ENCODE data around the gene SETBP1. TPM values are rescaled to one million over a fixed set of nuclear protein-coding genes. Genes with fewer than 3 reads are reported as not detected.

SETBP1 gene
- total RNA-seq, 1 donor from 2014 or later, result 39.5 TPM

GRCh38 chr18:45040879-45041278, 360.2 kb downstream of the SETBP1 start:
- H3K27me3 ChIP-seq, result no peaks in the 10 kb centered on the region
- no peaks in the 10 kb centered on the region for H3K9me3 ChIP-seq
- no peak for DNase-seq
- H3K27ac ChIP-seq, result no peak overlapping the region
- ATAC-seq, result no peak
- no peaks in the 10 kb centered on the region for H3K4me1 ChIP-seq
- TF ChIP-seq, protein P1, sequence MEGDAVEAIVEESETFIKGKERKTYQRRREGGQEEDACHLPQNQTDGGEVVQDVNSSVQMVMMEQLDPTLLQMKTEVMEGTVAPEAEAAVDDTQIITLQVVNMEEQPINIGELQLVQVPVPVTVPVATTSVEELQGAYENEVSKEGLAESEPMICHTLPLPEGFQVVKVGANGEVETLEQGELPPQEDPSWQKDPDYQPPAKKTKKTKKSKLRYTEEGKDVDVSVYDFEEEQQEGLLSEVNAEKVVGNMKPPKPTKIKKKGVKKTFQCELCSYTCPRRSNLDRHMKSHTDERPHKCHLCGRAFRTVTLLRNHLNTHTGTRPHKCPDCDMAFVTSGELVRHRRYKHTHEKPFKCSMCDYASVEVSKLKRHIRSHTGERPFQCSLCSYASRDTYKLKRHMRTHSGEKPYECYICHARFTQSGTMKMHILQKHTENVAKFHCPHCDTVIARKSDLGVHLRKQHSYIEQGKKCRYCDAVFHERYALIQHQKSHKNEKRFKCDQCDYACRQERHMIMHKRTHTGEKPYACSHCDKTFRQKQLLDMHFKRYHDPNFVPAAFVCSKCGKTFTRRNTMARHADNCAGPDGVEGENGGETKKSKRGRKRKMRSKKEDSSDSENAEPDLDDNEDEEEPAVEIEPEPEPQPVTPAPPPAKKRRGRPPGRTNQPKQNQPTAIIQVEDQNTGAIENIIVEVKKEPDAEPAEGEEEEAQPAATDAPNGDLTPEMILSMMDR (IDR thresholded peaks at IDR 0.05), result no peak
- H3K4me3 ChIP-seq, result no peak overlapping the region
- intact Hi-C loops (cut with DNase I), result no loop called here
- peaks cover 10% of the 10 kb centered on the region for H3K36me3 ChIP-seq

GRCh38 chr18:45044787-45045186, 364.1 kb downstream of the SETBP1 start:
- TF ChIP-seq, protein P1 (IDR thresholded peaks at IDR 0.05), result no peak
- Histone ChIP-seq H3K27ac (no peak overlapping the region), H3K9me3 (no peaks in the 10 kb centered on the region), H3K27me3 (no peaks in the 10 kb centered on the region), H3K36me3 (no peaks in the 10 kb centered on the region), H3K4me1 (no peaks in the 10 kb centered on the region), H3K4me3 (no peak overlapping the region)
- intact Hi-C loops (cut with DNase I), result no loop called here
- ATAC-seq, result no peak
- no peak for DNase-seq

GRCh38 chr18:45046228-45046627, 365.5 kb downstream of the SETBP1 start:
- TF ChIP-seq, protein P1 (IDR thresholded peaks at IDR 0.05), result no peak
- DNase-seq (no peak), ATAC-seq (no peak)
- no peaks in the 10 kb centered on the region for H3K9me3 ChIP-seq
- peaks cover 7% of the 10 kb centered on the region for H3K4me1 ChIP-seq
- intact Hi-C loops (cut with DNase I), result no loop called here
- H3K4me3 ChIP-seq, result no peak overlapping the region
- no peak overlapping the region for H3K27ac ChIP-seq
- no peaks in the 10 kb centered on the region for H3K36me3 ChIP-seq
- H3K27me3 ChIP-seq, result no peaks in the 10 kb centered on the region

- Histone ChIP-seq H3K36me3 (no peaks in the 10 kb centered on the region), H3K27me3 (no peaks in the 10 kb centered on the region), H3K27ac (no peak overlapping the region), H3K4me3 (no peak overlapping the region), H3K9me3 (no peaks in the 10 kb centered on the region), H3K4me1 (peaks cover 7% of the 10 kb centered on the region)
- intact Hi-C loops (cut with DNase I), result no loop called here
- DNase-seq (no peak), ATAC-seq (no peak)
- TF ChIP-seq, protein P1 (IDR thresholded peaks at IDR 0.05), result no peak
Observed at GRCh38 chr18:45046961-45047360, 366.3 kb downstream of the SETBP1 start.

- Histone ChIP-seq H3K4me3 (no peak overlapping the region), H3K27ac (no peak overlapping the region), H3K27me3 (no peaks in the 10 kb centered on the region), H3K9me3 (no peaks in the 10 kb centered on the region), H3K36me3 (no peaks in the 10 kb centered on the region), H3K4me1 (peaks cover 7% of the 10 kb centered on the region)
- DNase-seq (no peak), ATAC-seq (no peak)
- intact Hi-C loops (cut with DNase I), result no loop called here
- TF ChIP-seq, protein P1 (IDR thresholded peaks at IDR 0.05), result no peak
Observed at GRCh38 chr18:45049578-45050319, 369.1 kb downstream of the SETBP1 start.
